Endothelial cell (in vitro differentiated cells): ENCODE measurements around the gene FRMD4A. TPM values are rescaled to one million over a fixed set of nuclear protein-coding genes. Genes with fewer than 3 reads are reported as not detected.

Experiments used
- DNase-seq: peaks from one replicate; pipeline ENCODE4 v3.0.0; 2021; ENCODE audit warnings: low spot score
- H3K27ac Mint-ChIP-seq: one replicate; pipeline ENCODE4 v1.8.0; 2021; ENCODE audit warnings: mixed read lengths, inconsistent platforms; ENCODE audit not compliant: unreplicated experiment
- H3K27me3 Mint-ChIP-seq: one replicate; pipeline ENCODE4 v1.8.0; 2021; ENCODE audit warnings: mild to moderate bottlenecking, moderate library complexity, mixed read lengths, inconsistent platforms; ENCODE audit not compliant: unreplicated experiment
- H3K36me3 Mint-ChIP-seq: one replicate; pipeline ENCODE4 v1.8.0; 2021; ENCODE audit warnings: mild to moderate bottlenecking, low read depth, mixed read lengths, inconsistent platforms; ENCODE audit not compliant: unreplicated experiment
- H3K4me1 Mint-ChIP-seq: one replicate; pipeline ENCODE4 v1.8.0; 2021; ENCODE audit warnings: mild to moderate bottlenecking, mixed read lengths, inconsistent platforms; ENCODE audit not compliant: unreplicated experiment
- H3K4me3 Mint-ChIP-seq: one replicate; pipeline ENCODE4 v1.8.0; 2021; ENCODE audit warnings: mild to moderate bottlenecking, mixed read lengths, inconsistent platforms; ENCODE audit not compliant: unreplicated experiment
- H3K9me3 Mint-ChIP-seq: one replicate; pipeline ENCODE4 v1.8.0; 2021; ENCODE audit warnings: mixed read lengths, inconsistent platforms; ENCODE audit not compliant: unreplicated experiment
- CTCF ChIP-seq: fragments of 200-600 bp; sonication (generic); IDR thresholded peaks from one replicate; pipeline ENCODE4 v1.5.0; 2021; ENCODE audit warnings: antibody characterized with exemption; ENCODE audit not compliant: unreplicated experiment
- total RNA-seq: library from RNA; stranded (reverse); fragmentation: NEBNext Ultra II Directional; extraction: Animal tissue kit (Norgen Biotek cat#: 25700); gene quantifications from one replicate; pipeline ENCODE4 v1.2.1, GENCODE V29; 2021; ENCODE audit not compliant: unreplicated experiment

FRMD4A gene
- total RNA-seq, 1 donor from 2014 or later = 68.9 TPM

GRCh38 chr10:14374745-14375445 is 44.2 kb upstream of the FRMD4A start:
- Mint-ChIP-seq H3K27ac (no peak overlapping the region), H3K9me3 (no peaks in the 10 kb centered on the region), H3K4me1 (peaks cover 14% of the 10 kb centered on the region), H3K36me3 (no peaks in the 10 kb centered on the region), H3K4me3 (no peak overlapping the region), H3K27me3 (peaks cover 11% of the 10 kb centered on the region)
- no peak for DNase-seq
- no peak for TF ChIP-seq CTCF

- H3K27me3 Mint-ChIP-seq = peaks cover 9% of the 10 kb centered on the region
- TF ChIP-seq CTCF = no peak
- peak overlapping the region; percentile 14 for H3K27ac Mint-ChIP-seq
- H3K36me3 Mint-ChIP-seq = no peaks in the 10 kb centered on the region
- no peak overlapping the region for H3K4me3 Mint-ChIP-seq
- H3K4me1 Mint-ChIP-seq = peaks cover 15% of the 10 kb centered on the region
- H3K9me3 Mint-ChIP-seq = no peaks in the 10 kb centered on the region
- DNase-seq = no peak
These were observed 41.9 kb upstream of the FRMD4A start for GRCh38 chr10:14372606-14373005.

- H3K27ac Mint-ChIP-seq = no peak overlapping the region
- H3K4me1 Mint-ChIP-seq = peaks cover 15% of the 10 kb centered on the region
These were observed 40.9 kb upstream of the FRMD4A start for GRCh38 chr10:14371581-14371980.

GRCh38 chr10:14370894-14371293 is 40.2 kb upstream of the FRMD4A start:
- no peak for TF ChIP-seq CTCF
- Mint-ChIP-seq H3K9me3 (no peaks in the 10 kb centered on the region), H3K27me3 (peaks cover 5% of the 10 kb centered on the region), H3K27ac (no peak overlapping the region), H3K4me3 (no peak overlapping the region), H3K36me3 (no peaks in the 10 kb centered on the region), H3K4me1 (peaks cover 12% of the 10 kb centered on the region)
- DNase-seq = no peak

More at GRCh38 chr10:14371581-14371980, 40.9 kb upstream of the FRMD4A start:
- H3K9me3 Mint-ChIP-seq = no peaks in the 10 kb centered on the region
- no peaks in the 10 kb centered on the region for H3K36me3 Mint-ChIP-seq
- no peak overlapping the region for H3K4me3 Mint-ChIP-seq
- DNase-seq = no peak
- peaks cover 5% of the 10 kb centered on the region for H3K27me3 Mint-ChIP-seq
- TF ChIP-seq CTCF = no peak

- Mint-ChIP-seq H3K36me3 (no peaks in the 10 kb centered on the region), H3K27ac (no peak overlapping the region), H3K27me3 (peaks cover 5% of the 10 kb centered on the region), H3K9me3 (no peaks in the 10 kb centered on the region), H3K4me3 (no peak overlapping the region), H3K4me1 (peaks cover 12% of the 10 kb centered on the region)
- TF ChIP-seq CTCF = no peak
- no peak for DNase-seq
These were observed 39.2 kb upstream of the FRMD4A start for GRCh38 chr10:14369906-14370305.
